Loucy (cell line): ENCODE measurements around the gene POLD3.

ENCODE experiments used
- H2AFZ ChIP-seq: fragments of 200-600 bp; sonication (generic); 2 replicates; pipeline ENCODE4 v1.6.0; 2016; ENCODE audit warnings: antibody characterized with exemption, mild to moderate bottlenecking, low read length, moderate library complexity
- H3F3A ChIP-seq: fragments of 200-600 bp; 2 replicates; pipeline ENCODE4 v1.6.0; 2016; ENCODE audit warnings: antibody characterized with exemption, low read depth, mild to moderate bottlenecking
- H3K27me3 ChIP-seq: fragments of 200-600 bp; sonication (generic); 2 replicates; pipeline ENCODE4 v1.6.1; 2014; ENCODE audit warnings: low read length, mild to moderate bottlenecking; ENCODE audit not compliant: insufficient read depth, poor library complexity, severe bottlenecking
- H3K36me3 ChIP-seq: fragments of 200-600 bp; sonication (generic); 2 replicates; pipeline ENCODE4 v1.6.1; 2016; ENCODE audit warnings: low read length; ENCODE audit not compliant: insufficient read depth
- H3K4me1 ChIP-seq: fragments of 200-600 bp; sonication (generic); 2 replicates; pipeline ENCODE4 v1.5.1; 2014; ENCODE audit warnings: low read length, mild to moderate bottlenecking; ENCODE audit not compliant: insufficient read depth, poor library complexity, severe bottlenecking
- H3K4me2 ChIP-seq: fragments of 200-600 bp; sonication (generic); 2 replicates; pipeline ENCODE4 v1.6.0; 2014; ENCODE audit warnings: antibody characterized with exemption, low read length, low read depth, mild to moderate bottlenecking; ENCODE audit not compliant: poor library complexity, severe bottlenecking
- H3K4me3 ChIP-seq: fragments of 200-600 bp; sonication (generic); 2 replicates; pipeline ENCODE4 v1.5.1; 2014; ENCODE audit warnings: low read length, mild to moderate bottlenecking, mixed read lengths; ENCODE audit not compliant: poor library complexity, severe bottlenecking
- H3K79me2 ChIP-seq: fragments of 200-600 bp; sonication (generic); 2 replicates; pipeline ENCODE4 v1.6.1; 2014; ENCODE audit warnings: low read length; ENCODE audit not compliant: insufficient read depth
- H3K9ac ChIP-seq: fragments of 200-600 bp; sonication (generic); 2 replicates; pipeline ENCODE4 v1.6.0; 2014; ENCODE audit warnings: mild to moderate bottlenecking, low read depth, low read length, moderate library complexity; ENCODE audit not compliant: poor library complexity, severe bottlenecking
- H3K9me2 ChIP-seq: fragments of 200-600 bp; sonication (generic); replicated peaks from 2 replicates; pipeline ENCODE4 v1.6.1; 2016; ENCODE audit warnings: low read depth, low read length, mixed read lengths
- H3K9me3 ChIP-seq: fragments of 200-600 bp; sonication (generic); 2 replicates; pipeline ENCODE4 v1.6.1; 2014; ENCODE audit warnings: mild to moderate bottlenecking, antibody characterized with exemption, low read length, low read depth; ENCODE audit not compliant: insufficient read depth
- H4K20me1 ChIP-seq: fragments of 200-600 bp; sonication (generic); 2 replicates; pipeline ENCODE4 v1.6.0; 2014; ENCODE audit warnings: antibody characterized with exemption, low read length, mild to moderate bottlenecking; ENCODE audit not compliant: insufficient read depth, poor library complexity, severe bottlenecking
- CTCF ChIP-seq: fragments of 200-600 bp; sonication (generic); conservative IDR thresholded peaks from 2 replicates; pipeline ENCODE4 v1.5.1; 2014; ENCODE audit warnings: mild to moderate bottlenecking, antibody characterized with exemption, low read length
- EZH2phosphoT487 ChIP-seq: fragments of 200-600 bp; IDR thresholded peaks from 2 replicates; pipeline ENCODE4 v1.6.1; 2018; ENCODE audit warnings: antibody characterized with exemption, mild to moderate bottlenecking, moderate library complexity, borderline replicate concordance

POLD3 gene

GRCh38 chr11:74572349-74572748 lies 20.0 kb upstream of the POLD3 start:
- no peak for TF ChIP-seq CTCF
- TF ChIP-seq EZH2phosphoT487, result no peak

GRCh38 chr11:74574563-74574962 lies 17.8 kb upstream of the POLD3 start:
- Histone ChIP-seq H3K4me3 (no peak overlapping the region), H3K9me3 (no peaks in the 10 kb centered on the region), H4K20me1 (no peaks in the 10 kb centered on the region), H3F3A (no peaks in the 10 kb centered on the region), H3K36me3 (no peaks in the 10 kb centered on the region), H3K9me2 (no peaks in the 10 kb centered on the region), H3K79me2 (no peaks in the 10 kb centered on the region), H3K9ac (no peak overlapping the region), H3K4me1 (no peaks in the 10 kb centered on the region), H3K4me2 (no peak overlapping the region), H2AFZ (no peak overlapping the region), H3K27me3 (no peaks in the 10 kb centered on the region)
- TF ChIP-seq CTCF (no peak), EZH2phosphoT487 (no peak)

More at GRCh38 chr11:74572349-74572748, 20.0 kb upstream of the POLD3 start:
- H3K27me3 ChIP-seq, result no peaks in the 10 kb centered on the region
- H3K9me3 ChIP-seq, result no peaks in the 10 kb centered on the region
- no peaks in the 10 kb centered on the region for H3K36me3 ChIP-seq
- H3K9me2 ChIP-seq, result no peaks in the 10 kb centered on the region
- no peaks in the 10 kb centered on the region for H3K4me1 ChIP-seq
- H3K79me2 ChIP-seq, result no peaks in the 10 kb centered on the region
- no peak overlapping the region for H3K4me2 ChIP-seq
- H2AFZ ChIP-seq, result no peak overlapping the region
- H4K20me1 ChIP-seq, result no peaks in the 10 kb centered on the region
- H3K4me3 ChIP-seq, result no peak overlapping the region
- no peaks in the 10 kb centered on the region for H3F3A ChIP-seq
- no peak overlapping the region for H3K9ac ChIP-seq

GRCh38 chr11:74575999-74576398 lies 16.4 kb upstream of the POLD3 start:
- no peaks in the 10 kb centered on the region for H3K27me3 ChIP-seq
- no peak overlapping the region for H3K4me2 ChIP-seq
- TF ChIP-seq CTCF, result no peak
- TF ChIP-seq EZH2phosphoT487, result no peak
- no peaks in the 10 kb centered on the region for H3K79me2 ChIP-seq
- H3K9ac ChIP-seq, result no peak overlapping the region
- no peak overlapping the region for H3K4me3 ChIP-seq
- no peaks in the 10 kb centered on the region for H3K9me2 ChIP-seq
- no peaks in the 10 kb centered on the region for H3K4me1 ChIP-seq
- no peak overlapping the region for H2AFZ ChIP-seq
- H4K20me1 ChIP-seq, result no peaks in the 10 kb centered on the region
- no peaks in the 10 kb centered on the region for H3F3A ChIP-seq
- H3K9me3 ChIP-seq, result no peaks in the 10 kb centered on the region
- no peaks in the 10 kb centered on the region for H3K36me3 ChIP-seq
